Testis (tissue), 3 donors: ENCODE results near the gene PLPPR2. TPM values are rescaled to one million over a fixed set of nuclear protein-coding genes. Genes with fewer than 3 reads are reported as not detected.
"Not testable (repeated sequence)": the region's sequence is repeated elsewhere in the genome, so short reads cannot be mapped to it uniquely, and the experiment has no call there.

Source experiments
- DNase-seq: peaks from one replicate; pipeline ENCODE4 v3.0.0-alpha.2; 2019
- H3K27ac ChIP-seq, 2 donors: fragments of 200-600 bp; sonication (generic); one replicate each; pipeline ENCODE4 v1.5.1; 2019
- H3K27me3 ChIP-seq: fragments of 200-600 bp; sonication (generic); one replicate; pipeline ENCODE4 v1.5.1; 2019
- H3K36me3 ChIP-seq: fragments of 200-600 bp; sonication (generic); one replicate; pipeline ENCODE4 v1.5.1; 2017; ENCODE audit warnings: low read depth; ENCODE audit errors: missing control alignments
- H3K4me1 ChIP-seq: fragments of 200-600 bp; sonication (generic); one replicate; pipeline ENCODE4 v1.5.1; 2019
- H3K4me3 ChIP-seq, 2 donors: fragments of 200-600 bp; sonication (generic); one replicate each; pipeline ENCODE4 v1.5.1; 2017 to 2019
- H3K9me3 ChIP-seq: fragments of 200-600 bp; sonication (generic); one replicate; pipeline ENCODE4 v1.5.1; 2017
- CTCF ChIP-seq, 3 experiments: fragments of 450-650 bp in 2 of 3; fragments of 200-600 bp in 1 of 3; sonication (generic) in 1 of 3; IDR thresholded peaks; one replicate each; pipeline ENCODE4 v1.5.1; 2016 to 2019; ENCODE audit warnings: antibody characterized with exemption in 3 of 3, mild to moderate bottlenecking in 2 of 3, moderate library complexity in 1 of 3
- POLR2A ChIP-seq: fragments of 450-650 bp; IDR thresholded peaks from one replicate; pipeline ENCODE4 v1.6.1; 2017; ENCODE audit warnings: antibody characterized with exemption, mild to moderate bottlenecking, moderate library complexity
- WGBS, 2 donors: methylation state at CpG; one replicate each; pipeline ENCODE4 v1.1.5; 2018; 5-methylcytosine and 5-hydroxymethylcytosine counted together
- intact Hi-C: fragments of 100-400 bp; cut with DNase I; formaldehyde crosslinking; loops from one replicate; pipeline ENCODE4 v1.15.1; 2023; ENCODE audit warnings: low total_unique reads
- polyA plus RNA-seq: library from polyadenylated mRNA; stranded (reverse); fragments of 350-450 nt; fragmentation: Illumina TruSeq; extraction: RNeasy Lipid Tissue Mini Kit (QIAGEN cat#74804); gene quantifications from one replicate; pipeline ENCODE4 v1.2.3, GENCODE V29; 2014; ENCODE audit warnings: low read depth, low replicate concordance; ENCODE audit not compliant: insufficient read depth
- total RNA-seq, 2 donors: library from RNA; depleted of rRNA; stranded (reverse); fragments of >200 nt; gene quantifications; one replicate each; pipeline ENCODE4 v1.2.3, GENCODE V29; 2016

The PLPPR2 gene
- total and polyA plus RNA-seq, 3 donors from 2014 or later: 20.3 to 28.9 (median 27.1) TPM

- Histone ChIP-seq H3K4me3 (peak overlapping the region; percentile 72 to 73), H3K36me3 (no peaks in the 10 kb centered on the region), H3K27me3 (no peaks in the 10 kb centered on the region), H3K4me1 (peaks cover 18% of the 10 kb centered on the region), H3K9me3 (no peaks in the 10 kb centered on the region), H3K27ac (peak overlapping the region; percentile 75 to 97)
- intact Hi-C loops: loop anchor here (10.0 kb wide), 1 partner anchor 81 kb away; the partner anchor contains the start of gene TSPAN16
- peak in 1 of 3 experiments; percentile 0 for TF ChIP-seq CTCF (IDR thresholded peaks at IDR 0.05)
- peak; percentile 82 for TF ChIP-seq POLR2A
- 2 to 4% methylated on average over 21 to 27 of the region's 27 CpGs for WGBS, 2 donors
- peak; percentile 61 for DNase-seq
Observed at GRCh38 chr19:11375143-11375948, 20.1 kb downstream of the PLPPR2 start.

- intact Hi-C loops: loop anchor here (10.0 kb wide), 1 partner anchor 82 kb away; the partner anchor contains the start of gene TSPAN16
- Histone ChIP-seq H3K9me3 (no peaks in the 10 kb centered on the region), H3K4me3 (no peak overlapping the region), H3K27me3 (no peaks in the 10 kb centered on the region), H3K4me1 (peaks cover 25% of the 10 kb centered on the region), H3K27ac (peak overlapping the region in 1 of 2 donors; percentile 3), H3K36me3 (no peaks in the 10 kb centered on the region)
- DNase-seq: no peak
- TF ChIP-seq CTCF (IDR thresholded peaks at IDR 0.05) (no peak), POLR2A (no peak)
Observed at GRCh38 chr19:11377237-11377636, 22.0 kb downstream of the PLPPR2 start.

GRCh38 chr19:11377756-11378155, 22.5 kb downstream of the PLPPR2 start:
- DNase-seq: no peak
- intact Hi-C loops: loop anchor here (10.0 kb wide), 1 partner anchor 83 kb away; the partner anchor contains the start of gene TSPAN16
- Histone ChIP-seq H3K36me3 (no peaks in the 10 kb centered on the region), H3K4me1 (peaks cover 25% of the 10 kb centered on the region), H3K27ac (peak overlapping the region in 1 of 2 donors; percentile 3), H3K9me3 (no peaks in the 10 kb centered on the region), H3K4me3 (no peak overlapping the region), H3K27me3 (no peaks in the 10 kb centered on the region)
- TF ChIP-seq POLR2A (no peak), CTCF (IDR thresholded peaks at IDR 0.05) (no peak)
- 93 to 94% methylated on average over 1 to 3 of the region's 3 CpGs for WGBS, 2 donors

GRCh38 chr19:11378319-11379189, 23.3 kb downstream of the PLPPR2 start:
- peaks cover 30% of the 10 kb centered on the region for H3K4me1 ChIP-seq
- intact Hi-C loops: loop anchor here (10.0 kb wide), 1 partner anchor 84 kb away; the partner anchor contains the start of gene TSPAN16
- no peaks in the 10 kb centered on the region for H3K9me3 ChIP-seq
- H3K27me3 ChIP-seq: no peaks in the 10 kb centered on the region
- H3K4me3 ChIP-seq: no peak overlapping the region
- 45% methylated on average over 7 of the region's 8 CpGs; no CpG with 5 or more reads in 1 of the 2 donors for whole genome bisulfite sequencing, 2 donors
- peak; percentile 75 for DNase-seq
- H3K27ac ChIP-seq: no peak overlapping the region
- TF ChIP-seq CTCF (IDR thresholded peaks at IDR 0.05) (peak; percentile 43 to 56 (median 55)), POLR2A (no peak)
- H3K36me3 ChIP-seq: no peaks in the 10 kb centered on the region

- not testable (repeated sequence) for DNase-seq, H3K36me3 ChIP-seq, H3K9me3 ChIP-seq, H3K27me3 ChIP-seq, H3K4me3 ChIP-seq, H3K27ac ChIP-seq
- H3K4me1 ChIP-seq: peaks cover 29% of the 10 kb centered on the region
- 85 to 89% methylated on average over 14 of the region's 14 CpGs for WGBS, 2 donors
- intact Hi-C loops: loop anchor here (10.0 kb wide), 1 partner anchor 85 kb away; the partner anchor contains the start of gene TSPAN16
Observed at GRCh38 chr19:11379269-11379845, 24.1 kb downstream of the PLPPR2 start.
